Erythroblast (primary cell): ENCODE data around the gene TELO2.

ENCODE experiments used
- GATA1 ChIP-seq: IDR thresholded peaks from 2 replicates; pipeline ENCODE4 v1.6.1; 2011; ENCODE audit warnings: low read depth, mild to moderate bottlenecking, control low read depth, low read length, moderate library complexity
- POLR2A ChIP-seq: IDR thresholded peaks from 2 replicates; pipeline ENCODE4 v1.6.1; 2011; ENCODE audit warnings: mild to moderate bottlenecking, low read length

- TF ChIP-seq POLR2A (no peak), GATA1 (no peak)
These were observed 49.0 kb upstream of the TELO2 start, which contains the start of gene CCDC154 for GRCh38 chr16:1443980-1444729.
